ENCODE data around the gene HMGCS2.

The HMGCS2 gene

DNA sequence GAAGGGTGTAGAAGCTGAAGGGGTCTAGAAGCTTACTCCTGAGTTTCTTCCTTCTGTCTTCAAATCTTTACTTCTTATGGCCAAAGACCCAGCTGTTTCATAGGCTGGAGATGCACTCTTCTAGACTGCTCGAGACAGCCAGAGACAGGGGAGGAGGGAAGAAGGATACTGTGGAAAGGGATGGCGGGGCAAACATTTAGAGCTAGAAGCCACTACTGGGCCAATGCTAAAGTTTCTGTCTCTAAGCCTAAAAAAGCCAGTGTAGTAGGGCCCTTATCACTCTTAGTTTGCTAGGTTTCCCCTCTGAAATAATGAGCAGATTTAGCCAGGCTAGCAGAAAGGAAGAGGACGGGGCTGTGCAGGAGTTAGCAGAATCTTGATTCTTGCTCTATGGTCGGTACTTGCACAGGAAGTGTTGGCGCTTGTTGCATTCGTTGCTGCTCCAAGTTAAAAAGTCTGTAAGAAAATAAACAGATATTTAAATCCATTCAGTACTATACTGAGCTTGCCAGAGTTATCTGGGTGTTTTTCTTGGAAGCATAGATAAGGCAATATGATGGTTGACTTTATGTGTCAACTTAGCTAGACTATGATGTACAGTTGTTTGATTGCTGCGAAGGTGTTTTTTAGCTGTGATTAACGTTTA, 25.6 kb upstream of the HMGCS2 start:
- H3K27me3 ChIP-seq (ENCODE audit: low read length), result no peaks in the 10 kb centered on the region
- TF ChIP-seq, protein P1, sequence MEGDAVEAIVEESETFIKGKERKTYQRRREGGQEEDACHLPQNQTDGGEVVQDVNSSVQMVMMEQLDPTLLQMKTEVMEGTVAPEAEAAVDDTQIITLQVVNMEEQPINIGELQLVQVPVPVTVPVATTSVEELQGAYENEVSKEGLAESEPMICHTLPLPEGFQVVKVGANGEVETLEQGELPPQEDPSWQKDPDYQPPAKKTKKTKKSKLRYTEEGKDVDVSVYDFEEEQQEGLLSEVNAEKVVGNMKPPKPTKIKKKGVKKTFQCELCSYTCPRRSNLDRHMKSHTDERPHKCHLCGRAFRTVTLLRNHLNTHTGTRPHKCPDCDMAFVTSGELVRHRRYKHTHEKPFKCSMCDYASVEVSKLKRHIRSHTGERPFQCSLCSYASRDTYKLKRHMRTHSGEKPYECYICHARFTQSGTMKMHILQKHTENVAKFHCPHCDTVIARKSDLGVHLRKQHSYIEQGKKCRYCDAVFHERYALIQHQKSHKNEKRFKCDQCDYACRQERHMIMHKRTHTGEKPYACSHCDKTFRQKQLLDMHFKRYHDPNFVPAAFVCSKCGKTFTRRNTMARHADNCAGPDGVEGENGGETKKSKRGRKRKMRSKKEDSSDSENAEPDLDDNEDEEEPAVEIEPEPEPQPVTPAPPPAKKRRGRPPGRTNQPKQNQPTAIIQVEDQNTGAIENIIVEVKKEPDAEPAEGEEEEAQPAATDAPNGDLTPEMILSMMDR (IDR thresholded peaks at IDR 0.05; ENCODE audit: insufficient read depth, low read length, poor library complexity, severe bottlenecking), result no peak
- TF ChIP-seq EZH2phosphoT487 (conservative IDR thresholded peaks at IDR 0.05; ENCODE audit: low read length), result no peak
- no peak overlapping the region for H3K4me3 ChIP-seq (ENCODE audit: insufficient read depth, low read length, poor library complexity, severe bottlenecking)
- H3K79me2 ChIP-seq (ENCODE audit: insufficient read depth, low read length), result no peaks in the 10 kb centered on the region
- H3F3A ChIP-seq (ENCODE audit: insufficient read depth), result no peaks in the 10 kb centered on the region
- no peaks in the 10 kb centered on the region for H3K9me2 ChIP-seq (replicated peaks; ENCODE audit: insufficient read depth, low read length)
- H4K20me1 ChIP-seq (ENCODE audit: low read depth, low read length), result no peaks in the 10 kb centered on the region
- H3K9me3 ChIP-seq (ENCODE audit: insufficient read depth, low read length), result no peaks in the 10 kb centered on the region
- no peak overlapping the region for H2AFZ ChIP-seq (ENCODE audit: low read depth, low read length, severe bottlenecking)
- H3K9ac ChIP-seq (ENCODE audit: low read length), result no peak overlapping the region
- no peak overlapping the region for H3K4me2 ChIP-seq (ENCODE audit: low read depth, low read length, poor library complexity, severe bottlenecking)
- no peaks in the 10 kb centered on the region for H3K36me3 ChIP-seq (ENCODE audit: low read length)
- no peak overlapping the region for H3K27ac ChIP-seq (ENCODE audit: low read depth, low read length)

DNA sequence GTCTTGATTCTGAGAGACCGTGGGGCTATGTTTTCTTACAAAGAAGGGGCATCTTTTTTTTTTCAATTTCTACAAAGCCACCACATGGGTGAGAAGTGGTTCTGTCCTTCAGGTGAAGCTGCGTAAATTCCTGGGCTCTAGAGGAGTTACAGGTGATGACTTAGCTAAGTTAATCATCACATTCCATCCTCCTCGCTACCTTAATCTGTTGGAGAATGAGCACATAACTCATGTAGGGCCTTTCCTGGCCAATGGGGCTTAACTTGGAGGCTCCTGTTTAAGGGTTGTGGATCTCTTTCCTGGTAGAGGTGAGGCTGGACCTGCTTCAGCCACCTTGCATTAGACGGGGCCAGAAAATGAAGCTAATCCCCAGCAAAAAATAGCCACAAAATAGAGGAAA, 22.7 kb upstream of the HMGCS2 start:
- H3K9me3 ChIP-seq (ENCODE audit: insufficient read depth, low read length), result no peaks in the 10 kb centered on the region
- no peaks in the 10 kb centered on the region for H3K36me3 ChIP-seq (ENCODE audit: low read length)
- 0 out of 2 replicates have a peak, but pooled peaks cover 3% of the 10 kb centered on the region for H3K27me3 ChIP-seq (ENCODE audit: low read length)
- no peak overlapping the region for H3K4me3 ChIP-seq (ENCODE audit: insufficient read depth, low read length, poor library complexity, severe bottlenecking)
- H3K4me2 ChIP-seq (ENCODE audit: low read depth, low read length, poor library complexity, severe bottlenecking), result no peak overlapping the region
- no peaks in the 10 kb centered on the region for H3K79me2 ChIP-seq (ENCODE audit: insufficient read depth, low read length)
- H4K20me1 ChIP-seq (ENCODE audit: low read depth, low read length), result no peaks in the 10 kb centered on the region
- no peak overlapping the region for H3K27ac ChIP-seq (ENCODE audit: low read depth, low read length)
- H3K9me2 ChIP-seq (replicated peaks; ENCODE audit: insufficient read depth, low read length), result no peaks in the 10 kb centered on the region
- TF ChIP-seq, protein P1 (IDR thresholded peaks at IDR 0.05; ENCODE audit: insufficient read depth, low read length, poor library complexity, severe bottlenecking), result no peak
- no peak for TF ChIP-seq EZH2phosphoT487 (conservative IDR thresholded peaks at IDR 0.05; ENCODE audit: low read length)
- H3F3A ChIP-seq (ENCODE audit: insufficient read depth), result no peaks in the 10 kb centered on the region
- H2AFZ ChIP-seq (ENCODE audit: low read depth, low read length, severe bottlenecking), result no peak overlapping the region
- no peak overlapping the region for H3K9ac ChIP-seq (ENCODE audit: low read length)

DNA sequence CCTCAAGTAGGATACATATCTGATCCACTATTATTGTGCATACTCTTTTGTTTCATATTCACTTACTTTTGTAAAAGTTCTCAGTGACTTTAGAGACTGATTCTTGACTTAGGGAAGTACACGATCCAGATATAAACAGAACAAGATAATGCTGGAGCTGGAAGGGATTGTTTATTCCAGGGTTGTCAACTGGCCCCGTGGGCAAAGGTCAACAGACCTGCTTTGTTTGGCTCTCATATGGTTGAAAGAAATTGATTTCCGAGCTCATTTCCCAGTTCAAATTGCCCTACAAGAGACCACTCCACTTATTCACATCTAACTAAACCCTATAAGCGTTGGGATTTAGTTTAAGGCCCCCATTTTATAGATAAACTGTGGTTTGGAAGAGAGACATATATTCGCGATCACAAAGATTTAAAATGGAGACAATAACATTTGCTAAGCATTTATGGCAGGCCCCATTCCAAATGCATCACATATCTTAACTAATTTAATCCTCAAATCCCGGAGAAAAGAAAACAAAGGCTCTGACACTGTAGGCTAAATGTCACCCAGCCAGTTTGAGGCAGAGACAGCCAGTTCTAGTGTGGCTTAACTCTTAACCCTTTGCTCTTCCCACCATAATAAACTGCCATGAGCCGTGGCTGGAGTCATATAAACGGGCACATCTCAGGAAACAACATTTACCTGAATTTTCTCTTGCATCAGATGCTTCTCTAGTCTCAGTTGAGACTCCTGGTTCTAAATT, 21.9 kb upstream of the HMGCS2 start:
- H2AFZ ChIP-seq (ENCODE audit: low read depth, low read length, severe bottlenecking), result no peak overlapping the region
- H3K27ac ChIP-seq (ENCODE audit: low read depth, low read length), result no peak overlapping the region

More for the DNA sequence above, 21.9 kb upstream of the HMGCS2 start:
- H3K9ac ChIP-seq (ENCODE audit: low read length), result no peak overlapping the region
- H4K20me1 ChIP-seq (ENCODE audit: low read depth, low read length), result no peaks in the 10 kb centered on the region
- no peak overlapping the region for H3K4me3 ChIP-seq (ENCODE audit: insufficient read depth, low read length, poor library complexity, severe bottlenecking)
- 0 out of 2 replicates have a peak, but pooled peaks cover 3% of the 10 kb centered on the region for H3K27me3 ChIP-seq (ENCODE audit: low read length)
- no peaks in the 10 kb centered on the region for H3K9me3 ChIP-seq (ENCODE audit: insufficient read depth, low read length)
- no peaks in the 10 kb centered on the region for H3K9me2 ChIP-seq (replicated peaks; ENCODE audit: insufficient read depth, low read length)
- no peaks in the 10 kb centered on the region for H3F3A ChIP-seq (ENCODE audit: insufficient read depth)
- H3K79me2 ChIP-seq (ENCODE audit: insufficient read depth, low read length), result no peaks in the 10 kb centered on the region
- no peak overlapping the region for H3K4me2 ChIP-seq (ENCODE audit: low read depth, low read length, poor library complexity, severe bottlenecking)
- no peak for TF ChIP-seq EZH2phosphoT487 (conservative IDR thresholded peaks at IDR 0.05; ENCODE audit: low read length)
- TF ChIP-seq, protein P1 (IDR thresholded peaks at IDR 0.05; ENCODE audit: insufficient read depth, low read length, poor library complexity, severe bottlenecking), result no peak
- no peaks in the 10 kb centered on the region for H3K36me3 ChIP-seq (ENCODE audit: low read length)
